A673 (cell line): Measurements from ENCODE around the gene PDAP1.

Source experiments
- CTCF ChIP-seq: fragments of 300-800, 200-600 bp; sonication (generic); conservative IDR thresholded peaks from 2 replicates; pipeline ENCODE4 v1.5.1; 2017; ENCODE audit warnings: low read depth, mild to moderate bottlenecking, antibody characterized with exemption, low read length, moderate library complexity, mixed read lengths
- EZH2 ChIP-seq: fragments of 200-600 bp; sonication (generic); IDR thresholded peaks from 2 replicates; pipeline ENCODE4 v1.6.1; 2017; ENCODE audit warnings: borderline replicate concordance, low read depth, mild to moderate bottlenecking, mixed read lengths, antibody characterized with exemption, low read length; ENCODE audit not compliant: poor library complexity, severe bottlenecking

- TF ChIP-seq CTCF (no peak), EZH2 (no peak)
Measured at GRCh38 chr7:99453105-99453504, 44.7 kb upstream of the PDAP1 start.
